NB4 (cell line): ENCODE data around the gene ARHGAP28.

ENCODE experiments used
- MYC ChIP-seq: IDR thresholded peaks from 2 replicates; pipeline ENCODE4 v1.6.1; 2011; ENCODE audit warnings: low read depth, low read length
- POLR2A ChIP-seq: IDR thresholded peaks from 2 replicates; pipeline ENCODE4 v1.6.1; 2011; ENCODE audit warnings: mild to moderate bottlenecking; ENCODE audit not compliant: insufficient read length; ENCODE audit errors: extremely low read depth
- TF ChIP-seq, protein P1 (sequence below): IDR thresholded peaks from one replicate; pipeline ENCODE4 v1.5.1; 2012; ENCODE audit warnings: low read depth, low read length

DNA sequence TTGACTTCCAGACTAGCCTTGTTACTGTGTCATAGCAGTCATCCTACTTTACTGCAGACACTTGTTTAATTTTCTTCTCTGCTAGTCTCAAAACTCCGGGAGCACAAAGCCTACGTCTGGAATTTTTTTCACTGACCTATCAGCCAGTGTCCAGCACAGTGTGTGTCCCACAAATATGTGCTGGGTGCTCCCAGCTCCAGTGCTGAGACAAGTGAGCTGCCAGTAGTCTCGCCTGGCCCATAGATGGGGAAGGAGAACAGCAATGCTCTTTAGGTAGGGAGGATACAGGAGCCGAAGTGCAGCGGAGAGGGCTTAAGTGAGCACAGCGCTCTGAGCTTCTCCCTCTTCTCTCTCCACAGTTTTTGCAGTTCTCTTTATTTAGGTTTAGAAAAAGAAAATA is 34.0 kb downstream of the ARHGAP28 start:
- TF ChIP-seq POLR2A, result no peak
- TF ChIP-seq MYC, result no peak
- TF ChIP-seq, protein P1, sequence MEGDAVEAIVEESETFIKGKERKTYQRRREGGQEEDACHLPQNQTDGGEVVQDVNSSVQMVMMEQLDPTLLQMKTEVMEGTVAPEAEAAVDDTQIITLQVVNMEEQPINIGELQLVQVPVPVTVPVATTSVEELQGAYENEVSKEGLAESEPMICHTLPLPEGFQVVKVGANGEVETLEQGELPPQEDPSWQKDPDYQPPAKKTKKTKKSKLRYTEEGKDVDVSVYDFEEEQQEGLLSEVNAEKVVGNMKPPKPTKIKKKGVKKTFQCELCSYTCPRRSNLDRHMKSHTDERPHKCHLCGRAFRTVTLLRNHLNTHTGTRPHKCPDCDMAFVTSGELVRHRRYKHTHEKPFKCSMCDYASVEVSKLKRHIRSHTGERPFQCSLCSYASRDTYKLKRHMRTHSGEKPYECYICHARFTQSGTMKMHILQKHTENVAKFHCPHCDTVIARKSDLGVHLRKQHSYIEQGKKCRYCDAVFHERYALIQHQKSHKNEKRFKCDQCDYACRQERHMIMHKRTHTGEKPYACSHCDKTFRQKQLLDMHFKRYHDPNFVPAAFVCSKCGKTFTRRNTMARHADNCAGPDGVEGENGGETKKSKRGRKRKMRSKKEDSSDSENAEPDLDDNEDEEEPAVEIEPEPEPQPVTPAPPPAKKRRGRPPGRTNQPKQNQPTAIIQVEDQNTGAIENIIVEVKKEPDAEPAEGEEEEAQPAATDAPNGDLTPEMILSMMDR, result no peak
